Activated CD4-positive, CD25-positive, alpha-beta regulatory T cell treated with anti-CD3 and anti-CD28 coated beads, Interleukin-2, amount 50 U/mL, for 72 hours (primary cell): ENCODE results near the gene PPP1R27.
"Not testable (repeated sequence)": the region's sequence is repeated elsewhere in the genome, so short reads cannot be mapped to it uniquely, and the experiment has no call there.

Experiments used
- DNase-seq: peaks from one replicate; pipeline ENCODE4 v3.0.0; 2021

PPP1R27 gene

GRCh38 chr17:81840826-81841778, 6.3 kb upstream of the PPP1R27 start:
- no peak for DNase-seq

- not testable (repeated sequence) for DNase-seq
Measured at GRCh38 chr17:81840059-81840458, 5.2 kb upstream of the PPP1R27 start.

GRCh38 chr17:81839301-81839700, 4.5 kb upstream of the PPP1R27 start:
- no peak for DNase-seq

- DNase-seq: no peak
Measured at GRCh38 chr17:81838753-81839255, 4.0 kb upstream of the PPP1R27 start.

- DNase-seq: no peak
Measured at GRCh38 chr17:81837641-81838040, 2.8 kb upstream of the PPP1R27 start.

GRCh38 chr17:81833921-81834830, 674 bp downstream of the PPP1R27 start:
- no peak for DNase-seq

GRCh38 chr17:81833160-81833920, 1.5 kb downstream of the PPP1R27 start, which contains the start of gene MCRIP1:
Gene MCRIP1, minus strand, starts transcription at chr17:81833291. Its CDS starts 8,785 bp downstream, at chr17:81824506.
- DNase-seq: peak; percentile 97

- no peak for DNase-seq
Measured at GRCh38 chr17:81832608-81833159, 2.2 kb downstream of the PPP1R27 start.

GRCh38 chr17:81831957-81832607, 2.8 kb downstream of the PPP1R27 start:
- peak; percentile 49 for DNase-seq

- no peak for DNase-seq
Measured at GRCh38 chr17:81831563-81831956, 3.3 kb downstream of the PPP1R27 start.

- DNase-seq: no peak
Measured at GRCh38 chr17:81829858-81830257, 5.0 kb downstream of the PPP1R27 start.

GRCh38 chr17:81828656-81829055, 6.2 kb downstream of the PPP1R27 start:
- no peak for DNase-seq

GRCh38 chr17:81825841-81826466, 8.9 kb downstream of the PPP1R27 start:
- DNase-seq: no peak

- DNase-seq: no peak
Measured at GRCh38 chr17:81824595-81824994, 10.3 kb downstream of the PPP1R27 start.

- no peak for DNase-seq
Measured at GRCh38 chr17:81823820-81824550, 10.9 kb downstream of the PPP1R27 start.

GRCh38 chr17:81822996-81823819, 11.6 kb downstream of the PPP1R27 start:
- no peak for DNase-seq

GRCh38 chr17:81822312-81822637, 12.6 kb downstream of the PPP1R27 start:
- no peak for DNase-seq

- no peak for DNase-seq
Measured at GRCh38 chr17:81821603-81822311, 13.1 kb downstream of the PPP1R27 start.

GRCh38 chr17:81821147-81821546, 13.7 kb downstream of the PPP1R27 start:
- DNase-seq: no peak
